Measurements from ENCODE around the gene GORASP2.

DNA sequence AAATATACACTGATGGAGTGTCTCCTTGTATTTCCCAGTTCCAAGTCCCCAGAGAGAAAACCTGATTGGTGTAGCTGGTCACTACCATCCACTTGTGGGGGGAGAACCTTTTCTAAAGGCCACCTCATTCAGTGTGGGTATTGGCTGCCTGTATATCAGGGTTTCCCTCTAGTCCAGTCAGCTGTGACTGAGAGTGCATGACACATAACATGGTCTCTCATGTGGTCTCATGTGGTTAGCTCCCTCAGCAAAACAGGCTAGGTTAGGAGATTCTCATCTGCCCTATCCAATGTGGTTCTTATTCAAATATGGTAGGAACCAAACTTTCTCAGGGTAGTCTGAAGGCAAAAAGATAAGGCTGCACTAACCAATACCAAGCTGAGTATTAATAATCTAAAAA lies 4.1 kb upstream of the GORASP2 start:
- TF ChIP-seq, protein P1, sequence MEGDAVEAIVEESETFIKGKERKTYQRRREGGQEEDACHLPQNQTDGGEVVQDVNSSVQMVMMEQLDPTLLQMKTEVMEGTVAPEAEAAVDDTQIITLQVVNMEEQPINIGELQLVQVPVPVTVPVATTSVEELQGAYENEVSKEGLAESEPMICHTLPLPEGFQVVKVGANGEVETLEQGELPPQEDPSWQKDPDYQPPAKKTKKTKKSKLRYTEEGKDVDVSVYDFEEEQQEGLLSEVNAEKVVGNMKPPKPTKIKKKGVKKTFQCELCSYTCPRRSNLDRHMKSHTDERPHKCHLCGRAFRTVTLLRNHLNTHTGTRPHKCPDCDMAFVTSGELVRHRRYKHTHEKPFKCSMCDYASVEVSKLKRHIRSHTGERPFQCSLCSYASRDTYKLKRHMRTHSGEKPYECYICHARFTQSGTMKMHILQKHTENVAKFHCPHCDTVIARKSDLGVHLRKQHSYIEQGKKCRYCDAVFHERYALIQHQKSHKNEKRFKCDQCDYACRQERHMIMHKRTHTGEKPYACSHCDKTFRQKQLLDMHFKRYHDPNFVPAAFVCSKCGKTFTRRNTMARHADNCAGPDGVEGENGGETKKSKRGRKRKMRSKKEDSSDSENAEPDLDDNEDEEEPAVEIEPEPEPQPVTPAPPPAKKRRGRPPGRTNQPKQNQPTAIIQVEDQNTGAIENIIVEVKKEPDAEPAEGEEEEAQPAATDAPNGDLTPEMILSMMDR (tag by site-specific recombination; IDR thresholded peaks at IDR 0.05): no peak
- TF ChIP-seq ZNF211 (tag by site-specific recombination; IDR thresholded peaks at IDR 0.05; ENCODE audit: low read depth) (no peak), KLF7 (tag by site-specific recombination; IDR thresholded peaks at IDR 0.05; ENCODE audit: borderline replicate concordance) (no peak), ZFP3 (tag by site-specific recombination; IDR thresholded peaks at IDR 0.05; ENCODE audit: low read depth) (no peak), ZNF354C (tag by site-specific recombination; IDR thresholded peaks at IDR 0.05; ENCODE audit: borderline replicate concordance, low read depth) (no peak), ZBTB1 (tag by site-specific recombination; IDR thresholded peaks at IDR 0.05) (no peak)
- TF ChIP-seq, protein P2, sequence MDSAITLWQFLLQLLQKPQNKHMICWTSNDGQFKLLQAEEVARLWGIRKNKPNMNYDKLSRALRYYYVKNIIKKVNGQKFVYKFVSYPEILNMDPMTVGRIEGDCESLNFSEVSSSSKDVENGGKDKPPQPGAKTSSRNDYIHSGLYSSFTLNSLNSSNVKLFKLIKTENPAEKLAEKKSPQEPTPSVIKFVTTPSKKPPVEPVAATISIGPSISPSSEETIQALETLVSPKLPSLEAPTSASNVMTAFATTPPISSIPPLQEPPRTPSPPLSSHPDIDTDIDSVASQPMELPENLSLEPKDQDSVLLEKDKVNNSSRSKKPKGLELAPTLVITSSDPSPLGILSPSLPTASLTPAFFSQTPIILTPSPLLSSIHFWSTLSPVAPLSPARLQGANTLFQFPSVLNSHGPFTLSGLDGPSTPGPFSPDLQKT (IDR thresholded peaks at IDR 0.05; ENCODE audit: borderline replicate concordance, low read depth, low read length): no peak
